NT2/D1 (cell line): ENCODE results near the gene HOXB3.

Experiments
- DNase-seq: peaks from one replicate; pipeline ENCODE4 v3.0.0-alpha.2; 2011; ENCODE audit warnings: low read depth, low spot score
- H3K27me3 ChIP-seq: 2 replicates; pipeline ENCODE4 v1.6.0; 2011; ENCODE audit warnings: mild to moderate bottlenecking; ENCODE audit not compliant: insufficient read length, insufficient read depth
- H3K36me3 ChIP-seq: 2 replicates; pipeline ENCODE4 v1.6.1; 2011; ENCODE audit warnings: mild to moderate bottlenecking, low read length, mixed read lengths; ENCODE audit not compliant: insufficient read depth, insufficient read length
- H3K4me1 ChIP-seq: 2 replicates; pipeline ENCODE4 v1.5.1; 2011; ENCODE audit not compliant: insufficient read depth, insufficient read length
- H3K4me3 ChIP-seq: 2 replicates; pipeline ENCODE4 v1.5.1; 2011; ENCODE audit warnings: low read depth; ENCODE audit not compliant: insufficient read length
- H3K9ac ChIP-seq: 2 replicates; pipeline ENCODE4 v1.6.0; 2011; ENCODE audit warnings: low read depth; ENCODE audit not compliant: insufficient read length
- H3K9me3 ChIP-seq: 2 replicates; pipeline ENCODE4 v1.5.1; 2011; ENCODE audit warnings: mild to moderate bottlenecking, low read length; ENCODE audit not compliant: insufficient read depth
- SUZ12 ChIP-seq: IDR thresholded peaks from 2 replicates; pipeline ENCODE4 v1.6.1; 2011; ENCODE audit not compliant: insufficient read length, insufficient read depth; ENCODE audit errors: extremely low read depth
- YY1 ChIP-seq: IDR thresholded peaks from 2 replicates; pipeline ENCODE4 v1.6.1; 2011; ENCODE audit not compliant: insufficient read length, insufficient read depth
- ZNF274 ChIP-seq: IDR thresholded peaks from 2 replicates; pipeline ENCODE4 v1.6.1; 2011; ENCODE audit warnings: mild to moderate bottlenecking, low read depth, low read length

HOXB3 gene

GRCh38 chr17:48612854-48613691, 23.0 kb upstream of the HOXB3 start:
- Histone ChIP-seq H3K27me3 (peaks cover 98% of the 10 kb centered on the region), H3K4me1 (peaks cover 10% of the 10 kb centered on the region), H3K4me3 (peak overlapping the region; percentile 15), H3K9ac (no peak overlapping the region), H3K36me3 (no peaks in the 10 kb centered on the region), H3K9me3 (no peaks in the 10 kb centered on the region)
- DNase-seq: no peak
- TF ChIP-seq YY1 (no peak), SUZ12 (no peak), ZNF274 (no peak)

DNA sequence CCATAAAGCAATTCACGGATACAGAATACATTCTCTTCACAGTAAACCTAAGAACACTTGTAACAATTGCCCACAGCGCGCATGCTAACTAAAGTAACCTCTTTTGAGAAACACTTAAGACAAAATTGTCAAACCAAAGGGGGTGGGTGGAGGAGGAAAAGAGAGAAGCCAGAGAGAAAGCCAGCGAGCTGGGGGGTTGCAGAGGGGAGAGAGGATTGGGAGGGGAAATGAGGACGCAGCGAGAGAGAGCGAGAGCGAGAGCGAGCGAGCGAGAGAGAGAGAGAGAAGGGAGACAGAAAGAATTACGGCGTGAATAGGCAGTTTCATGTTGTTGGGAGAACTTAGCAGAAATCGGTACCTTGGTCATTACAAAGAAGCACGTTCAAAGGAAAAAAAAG, 22.4 kb upstream of the HOXB3 start:
- Histone ChIP-seq H3K4me1 (peaks cover 5% of the 10 kb centered on the region), H3K4me3 (no peak overlapping the region), H3K9me3 (no peaks in the 10 kb centered on the region), H3K9ac (no peak overlapping the region), H3K36me3 (no peaks in the 10 kb centered on the region), H3K27me3 (peaks cover 98% of the 10 kb centered on the region)
- no peak for DNase-seq
- TF ChIP-seq YY1 (no peak), SUZ12 (no peak), ZNF274 (no peak)

DNA sequence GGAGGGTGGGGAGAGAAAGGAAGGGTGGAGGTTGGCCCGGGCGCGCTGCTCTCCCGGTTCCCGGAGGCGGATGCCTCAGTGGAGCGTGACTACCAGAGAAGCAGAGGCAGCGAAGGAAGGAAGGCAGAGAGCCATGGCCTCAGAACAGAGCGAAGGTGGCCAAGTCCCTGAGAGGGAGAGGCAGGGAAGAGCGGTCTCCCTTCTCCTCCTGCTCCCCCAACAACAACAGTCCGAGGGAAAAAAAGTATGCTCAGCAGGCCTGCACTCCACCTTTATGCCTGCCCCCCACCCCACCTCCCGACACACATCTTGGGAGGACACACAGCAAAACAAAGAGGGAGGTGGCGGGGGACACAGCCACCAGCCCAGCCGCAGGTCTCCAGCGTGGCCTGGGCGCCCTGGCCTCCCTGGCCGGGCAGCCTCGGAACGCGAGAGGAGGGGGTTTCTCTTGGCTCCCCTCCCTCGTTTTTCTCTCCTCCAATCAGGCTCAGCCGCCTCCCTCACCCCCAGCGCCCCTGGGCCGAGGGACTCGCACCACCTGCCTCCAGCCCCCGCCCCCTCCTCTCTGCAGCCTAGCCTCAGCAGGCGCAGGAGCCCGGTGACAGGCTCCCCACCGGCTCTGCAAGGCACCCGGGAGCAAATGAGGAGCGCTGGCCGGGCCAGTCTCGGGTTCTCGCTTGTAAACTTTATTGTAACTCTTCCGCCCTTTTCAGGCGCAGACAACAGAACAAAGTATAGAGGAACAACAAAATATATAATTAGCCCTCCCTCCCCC, 21.8 kb upstream of the HOXB3 start:
- Histone ChIP-seq H3K4me1 (peaks cover 5% of the 10 kb centered on the region), H3K27me3 (peaks cover 98% of the 10 kb centered on the region), H3K36me3 (no peaks in the 10 kb centered on the region), H3K4me3 (no peak overlapping the region), H3K9me3 (no peaks in the 10 kb centered on the region), H3K9ac (peak overlapping the region; percentile 32)
- TF ChIP-seq ZNF274 (no peak), SUZ12 (peak; percentile 85), YY1 (no peak)
- DNase-seq: no peak

DNA sequence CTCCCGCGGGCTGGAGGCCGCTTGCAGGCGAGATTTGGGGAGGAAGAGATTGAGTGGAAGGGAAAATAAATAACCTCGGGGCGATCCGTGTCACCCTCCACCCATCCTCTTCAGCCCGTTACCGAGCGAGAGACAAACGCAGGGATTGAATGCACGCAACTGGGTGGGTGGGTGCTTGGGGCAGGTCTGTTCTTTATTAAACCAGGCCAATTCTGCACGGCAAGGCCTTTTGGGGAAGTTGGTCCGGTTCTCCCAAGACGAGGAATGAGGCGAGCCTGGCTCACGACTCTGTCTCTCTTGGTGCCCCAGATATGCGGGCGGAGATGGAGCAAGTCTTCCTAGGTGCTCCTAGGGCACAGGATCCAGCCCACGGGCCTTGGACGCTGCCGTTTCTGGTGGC, 21.2 kb upstream of the HOXB3 start:
- Histone ChIP-seq H3K36me3 (no peaks in the 10 kb centered on the region), H3K27me3 (peaks cover 98% of the 10 kb centered on the region), H3K4me1 (peaks cover 5% of the 10 kb centered on the region), H3K9me3 (no peaks in the 10 kb centered on the region), H3K4me3 (peak overlapping the region; percentile 46), H3K9ac (no peak overlapping the region)
- DNase-seq: no peak
- no peak for TF ChIP-seq ZNF274
- TF ChIP-seq SUZ12: no peak
- TF ChIP-seq YY1: no peak

DNA sequence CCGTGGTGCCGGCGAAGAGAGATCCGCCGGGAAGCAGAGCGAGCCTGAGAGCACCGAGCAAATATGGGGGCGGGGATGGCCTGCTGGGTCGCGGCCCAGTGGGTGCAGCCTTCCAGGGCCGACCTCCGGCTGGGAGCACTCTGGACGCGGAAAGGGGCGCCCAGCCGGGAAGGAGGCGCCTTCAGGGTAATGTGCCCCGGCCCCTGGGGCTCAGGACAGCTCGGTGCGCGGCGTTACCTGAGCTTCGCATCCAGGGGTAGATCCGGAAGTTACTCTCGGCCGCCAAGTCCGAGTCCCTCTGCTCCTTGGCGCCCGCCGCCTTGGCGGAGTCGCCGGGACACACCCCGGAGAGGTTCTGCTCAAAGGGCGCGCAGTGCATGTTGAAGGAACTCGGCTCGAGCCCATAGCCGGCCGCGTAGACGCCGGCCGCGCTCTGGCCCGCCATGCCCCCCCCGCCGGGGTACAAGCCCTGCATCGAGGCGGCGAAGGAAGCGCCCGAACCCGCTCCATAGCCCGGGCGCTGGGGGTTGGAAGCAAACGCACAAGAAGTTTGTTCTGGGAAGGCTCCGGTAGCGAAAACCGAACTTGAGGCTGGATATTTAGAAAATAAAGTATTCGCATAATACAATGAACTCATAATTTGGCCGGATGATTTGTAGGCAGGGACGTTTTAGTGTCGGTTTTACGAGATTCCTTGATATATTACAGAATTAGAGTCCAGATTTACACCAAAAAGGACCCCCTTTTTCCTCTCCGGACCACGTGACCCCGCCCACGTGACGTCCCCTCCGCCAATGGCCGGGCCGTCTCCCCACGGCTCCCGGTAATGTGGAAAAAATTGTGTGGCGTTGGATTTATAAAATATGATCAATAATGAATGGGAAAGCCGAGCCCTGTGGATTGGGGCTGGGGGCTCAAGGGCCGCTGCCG, 20.5 kb upstream of the HOXB3 start, which contains the start of gene HOXB7:
Gene HOXB7 (minus strand): TSS at position 736 of the 930 bp plus-strand sequence. CDS start 99 bp downstream, at position 637.
- Histone ChIP-seq H3K9me3 (no peaks in the 10 kb centered on the region), H3K27me3 (peaks cover 98% of the 10 kb centered on the region), H3K36me3 (no peaks in the 10 kb centered on the region), H3K9ac (peak within 1 kb of the TSS; percentile 50), H3K4me1 (peaks cover 5% of the 10 kb centered on the region), H3K4me3 (peak within 1 kb of the TSS; percentile 46)
- peak; percentile 92 for TF ChIP-seq SUZ12
- no peak for TF ChIP-seq ZNF274
- DNase-seq: no peak

DNA sequence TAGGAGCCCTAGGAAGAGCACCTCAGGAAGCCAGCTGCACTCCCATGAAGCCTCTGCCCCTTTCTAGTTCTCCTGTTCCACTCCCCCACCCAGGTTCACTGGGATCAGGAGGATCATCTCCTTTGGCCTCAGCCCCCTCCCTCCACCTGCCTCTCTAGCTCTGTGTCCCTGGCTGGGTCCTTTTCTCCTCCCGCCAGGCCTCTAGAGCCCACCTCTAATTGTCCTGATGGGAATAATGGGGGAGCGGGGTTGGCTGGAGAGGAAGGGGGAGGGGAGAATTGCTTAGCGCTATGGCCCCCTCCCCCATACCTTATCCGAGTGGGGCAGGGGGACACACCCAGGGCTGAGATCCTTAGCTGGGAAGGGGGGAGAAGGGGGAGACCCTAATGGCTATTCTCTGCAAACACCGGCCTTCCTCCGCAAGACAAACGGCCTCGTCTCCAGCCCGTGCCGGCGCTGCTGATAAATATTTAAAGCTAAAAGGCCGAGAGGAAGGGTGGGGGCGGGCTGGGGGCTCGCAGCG, 19.8 kb upstream of the HOXB3 start:
- TF ChIP-seq ZNF274 (no peak), SUZ12 (no peak)
- Histone ChIP-seq H3K9me3 (no peaks in the 10 kb centered on the region), H3K4me3 (peak overlapping the region; percentile 46), H3K27me3 (peaks cover 98% of the 10 kb centered on the region), H3K36me3 (no peaks in the 10 kb centered on the region), H3K9ac (no peak overlapping the region), H3K4me1 (peaks cover 5% of the 10 kb centered on the region)
- no peak for DNase-seq
